Endothelial cell of umbilical vein (primary cell): ENCODE measurements around the gene RAD51B. TPM values are rescaled to one million over a fixed set of nuclear protein-coding genes. Genes with fewer than 3 reads are reported as not detected.

Source experiments
- BruUV-seq: library from RNA; stranded (reverse); fragments of 400-500 nt; replicated peaks from 2 replicates; lab custom pipeline; 2021; lab: Mats Ljungman, UMichigan
- CTCF ChIA-PET: fragments of 300-600, 350-600 bp; sonication (Branson Sonifier 250); formaldehyde crosslinking; loops from one replicate; lab custom pipeline; 2021; ENCODE audit warnings: antibody characterized with exemption, inconsistent platforms; lab: Charles Lee
- POLR2A ChIA-PET: fragments of 300-600, 350-600 bp; sonication (Branson Sonifier 250); formaldehyde crosslinking; loops from one replicate; lab custom pipeline; 2021; ENCODE audit warnings: antibody characterized with exemption, inconsistent platforms; lab: Charles Lee
- DNase-seq: peaks from one replicate; pipeline ENCODE4 v3.0.0-alpha.2; 2011; ENCODE audit warnings: low read depth, low spot score
- FAIRE-seq: peaks from 2 replicates; lab custom pipeline; 2011; peaks lifted over from hg19 to GRCh38; lab: Jason Lieb, UNC
- H2AFZ ChIP-seq: 2 replicates; pipeline ENCODE4 v1.6.0; 2012; ENCODE audit warnings: low read depth, low read length, control low read depth, inconsistent platforms
- H3K27ac ChIP-seq: 2 replicates; pipeline ENCODE4 v1.5.1; 2011; ENCODE audit warnings: low read depth, mild to moderate bottlenecking, control low read depth, low read length, moderate library complexity; ENCODE audit not compliant: insufficient read depth
- H3K27me3 ChIP-seq, 2 experiments: 2 replicates each; pipeline versions ENCODE4 v1.6.0 to v1.6.1; 2011; ENCODE audit warnings: low read length in 2 of 2, mixed read lengths in 1 of 2; ENCODE audit not compliant: control insufficient read depth in 2 of 2, insufficient read depth in 2 of 2
- H3K36me3 ChIP-seq, 2 experiments: 2 replicates in 1 of 2; 3 replicates in 1 of 2; pipeline ENCODE4 v1.5.1; 2011; ENCODE audit warnings: low read length in 2 of 2, mild to moderate bottlenecking in 1 of 2, moderate library complexity in 1 of 2; ENCODE audit not compliant: control insufficient read depth in 2 of 2, insufficient read depth in 2 of 2; ENCODE audit errors: extremely low read depth in 1 of 2
- H3K4me1 ChIP-seq: 3 replicates; pipeline ENCODE4 v1.5.1; 2011; ENCODE audit warnings: mild to moderate bottlenecking, low read length; ENCODE audit not compliant: control insufficient read depth, insufficient read depth; ENCODE audit errors: extremely low read depth
- H3K4me2 ChIP-seq: 2 replicates; pipeline ENCODE4 v1.6.1; 2011; ENCODE audit warnings: low read length, control low read depth, mixed read lengths; ENCODE audit not compliant: insufficient read depth
- H3K4me3 ChIP-seq, 3 experiments: fragments of 200-600 bp in 1 of 3; sonication (generic), shearing (Covaris generic) in 1 of 3; replicated peaks in 1 of 3; 2 replicates each; pipeline ENCODE4 v1.5.1; 2011 to 2016; ENCODE audit warnings: control low read depth in 3 of 3, low read length in 3 of 3, mild to moderate bottlenecking in 2 of 3, inconsistent platforms in 1 of 3, low read depth in 1 of 3, moderate library complexity in 1 of 3; ENCODE audit not compliant: insufficient read depth in 1 of 3
- H3K79me2 ChIP-seq: 2 replicates; pipeline ENCODE4 v1.6.0; 2012; ENCODE audit warnings: low read length, inconsistent platforms; ENCODE audit not compliant: control insufficient read depth, insufficient read depth
- H3K9ac ChIP-seq: replicated peaks from 2 replicates; pipeline ENCODE3; 2011; ENCODE audit warnings: low read length, control low read depth; ENCODE audit not compliant: insufficient read depth; ENCODE audit errors: extremely low read depth
- H3K9me1 ChIP-seq: replicated peaks from 3 replicates; pipeline ENCODE4 v1.6.0; 2011; ENCODE audit warnings: mild to moderate bottlenecking, low read length; ENCODE audit not compliant: control insufficient read depth, insufficient read depth; ENCODE audit errors: extremely low read depth
- H3K9me3 ChIP-seq: replicated peaks from 2 replicates; pipeline ENCODE4 v1.5.1; 2012; ENCODE audit warnings: low read length, inconsistent platforms; ENCODE audit not compliant: control insufficient read depth, insufficient read depth
- H4K20me1 ChIP-seq: replicated peaks from 2 replicates; pipeline ENCODE3; 2011; ENCODE audit warnings: mild to moderate bottlenecking, low read length; ENCODE audit not compliant: control insufficient read depth, insufficient read depth; ENCODE audit errors: extremely low read depth
- CTCF ChIP-seq, 2 donors: IDR thresholded peaks; 1 replicate in 1 of 2; 2 replicates in 1 of 2; pipeline ENCODE4 v1.5.1; 2011; ENCODE audit warnings: low read length in 2 of 2, mild to moderate bottlenecking in 2 of 2, moderate library complexity in 2 of 2, control low read depth in 1 of 2, inconsistent platforms in 1 of 2, low read depth in 1 of 2; ENCODE audit not compliant: insufficient read depth in 1 of 2; ENCODE audit errors: extremely low read depth in 1 of 2
- EZH2 ChIP-seq: IDR thresholded peaks from 2 replicates; pipeline ENCODE4 v1.6.1; 2012; ENCODE audit warnings: borderline replicate concordance, low read depth, mild to moderate bottlenecking, moderate library complexity, low read length, inconsistent platforms; ENCODE audit not compliant: severe bottlenecking
- JUN ChIP-seq: IDR thresholded peaks from 2 replicates; pipeline ENCODE4 v1.6.1; 2011; ENCODE audit warnings: borderline replicate concordance, low read depth; ENCODE audit not compliant: insufficient read length, insufficient read depth
- dilution Hi-C: fragments of 300-500 bp; cut with MboI; formaldehyde crosslinking; loops from one replicate; pipeline ENCODE4 v1.15.0; 2019; ENCODE audit warnings: low sequenced_read_pairs; ENCODE audit not compliant: extremely low pct_ligation_motif_present
- intact Hi-C: fragments of 100-400 bp; cut with micrococcal nuclease; formaldehyde crosslinking; loops from one replicate; pipeline ENCODE4 v1.10.0; 2022
- polyA plus RNA-seq, 4 experiments: library from polyadenylated mRNA; depleted of rRNA in 3 of 4; stranded (reverse) in 3 of 4; unstranded in 1 of 4; fragments of >200 nt; gene quantifications; 2 replicates each; pipeline versions ENCODE4 v1.2.1 to v1.2.3, GENCODE V29; 2011 to 2012; ENCODE audit warnings: missing spikeins in 1 of 4
- total RNA-seq: library from RNA; stranded (reverse); gene quantifications from 2 replicates; pipeline ENCODE4 v1.2.3, GENCODE V29; 2021

Gene RAD51B
- total and polyA plus RNA-seq, 2 donors (not counting 3 experiments of a cell fraction or from before 2014, with no cell fraction given), result 3.9 to 19.0 TPM

GRCh38 chr14:68158640-68159039 is 339.1 kb downstream of the RAD51B start:
- TF ChIP-seq JUN (no peak), EZH2 (no peak)
- Histone ChIP-seq H3K27ac (no peak overlapping the region), H2AFZ (no peak overlapping the region), H3K79me2 (no peaks in the 10 kb centered on the region), H3K9ac (no peak overlapping the region), H3K27me3 (no peaks in the 10 kb centered on the region), H3K9me3 (no peaks in the 10 kb centered on the region), H3K4me3 (no peak overlapping the region), H3K4me1 (no peaks in the 10 kb centered on the region), H3K9me1 (no peaks in the 10 kb centered on the region), H3K36me3 (no peaks in the 10 kb centered on the region), H4K20me1 (no peaks in the 10 kb centered on the region), H3K4me2 (no peak overlapping the region)
- ChIA-PET POLR2A (no interaction called here), CTCF (no interaction called here)
- DNase-seq, result no peak
- dilution Hi-C loops (no loop called here), intact Hi-C loops (no loop called here)
- no peak for FAIRE-seq
- no TSS peak for BruUV-seq

GRCh38 chr14:68159701-68160633 is 340.4 kb downstream of the RAD51B start:
- Histone ChIP-seq H3K9me3 (no peaks in the 10 kb centered on the region), H2AFZ (no peak overlapping the region), H3K4me2 (no peak overlapping the region), H3K79me2 (no peaks in the 10 kb centered on the region), H3K4me1 (no peaks in the 10 kb centered on the region), H3K4me3 (no peak overlapping the region), H3K9me1 (no peaks in the 10 kb centered on the region), H3K27ac (no peak overlapping the region), H3K27me3 (no peaks in the 10 kb centered on the region), H3K9ac (no peak overlapping the region), H3K36me3 (no peaks in the 10 kb centered on the region), H4K20me1 (no peaks in the 10 kb centered on the region)
- POLR2A ChIA-PET, result no interaction called here
- BruUV-seq, result no TSS peak
- DNase-seq (no peak), FAIRE-seq (no peak)
- intact Hi-C loops, result no loop called here
- CTCF ChIA-PET, result interaction anchor here (1.0 to 1.5 kb wide), 6 partner anchors 7 to 73 kb away, joined by 3 to 6 read pairs (median 3); no protein-coding TSS in a partner anchor
- no peak for TF ChIP-seq CTCF (IDR thresholded peaks at IDR 0.05; ENCODE audit: extremely low read depth in 1 of 2, insufficient read depth in 1 of 2, low read depth in 1 of 2, low read length in 2 of 2)
- dilution Hi-C loops, result no loop called here
